Epithelial cell of esophagus (primary cell): ENCODE measurements around the gene SFTPA1.
"Not testable (repeated sequence)": the region's sequence is repeated elsewhere in the genome, so short reads cannot be mapped to it uniquely, and the experiment has no call there.

Experiments used
- DNase-seq: peaks from one replicate; pipeline ENCODE4 v3.0.0; 2010; ENCODE audit warnings: low read depth
- H3K4me3 ChIP-seq: 2 replicates; pipeline ENCODE4 v1.5.1; 2011; ENCODE audit warnings: mild to moderate bottlenecking, low read length, control low read depth
- TF ChIP-seq, protein P1 (sequence below): IDR thresholded peaks from 2 replicates; pipeline ENCODE4 v1.5.1; 2011; ENCODE audit warnings: low read depth, mild to moderate bottlenecking, low read length, control low read depth, inconsistent platforms; ENCODE audit not compliant: insufficient read depth; ENCODE audit errors: missing control alignments

SFTPA1 gene

GRCh38 chr10:79610601-79611191 is at the start of gene SFTPA1:
Gene SFTPA1 (plus strand): TSS chr10:79610939. CDS start chr10:79611826, 887 bp downstream.
- TF ChIP-seq, protein P1, sequence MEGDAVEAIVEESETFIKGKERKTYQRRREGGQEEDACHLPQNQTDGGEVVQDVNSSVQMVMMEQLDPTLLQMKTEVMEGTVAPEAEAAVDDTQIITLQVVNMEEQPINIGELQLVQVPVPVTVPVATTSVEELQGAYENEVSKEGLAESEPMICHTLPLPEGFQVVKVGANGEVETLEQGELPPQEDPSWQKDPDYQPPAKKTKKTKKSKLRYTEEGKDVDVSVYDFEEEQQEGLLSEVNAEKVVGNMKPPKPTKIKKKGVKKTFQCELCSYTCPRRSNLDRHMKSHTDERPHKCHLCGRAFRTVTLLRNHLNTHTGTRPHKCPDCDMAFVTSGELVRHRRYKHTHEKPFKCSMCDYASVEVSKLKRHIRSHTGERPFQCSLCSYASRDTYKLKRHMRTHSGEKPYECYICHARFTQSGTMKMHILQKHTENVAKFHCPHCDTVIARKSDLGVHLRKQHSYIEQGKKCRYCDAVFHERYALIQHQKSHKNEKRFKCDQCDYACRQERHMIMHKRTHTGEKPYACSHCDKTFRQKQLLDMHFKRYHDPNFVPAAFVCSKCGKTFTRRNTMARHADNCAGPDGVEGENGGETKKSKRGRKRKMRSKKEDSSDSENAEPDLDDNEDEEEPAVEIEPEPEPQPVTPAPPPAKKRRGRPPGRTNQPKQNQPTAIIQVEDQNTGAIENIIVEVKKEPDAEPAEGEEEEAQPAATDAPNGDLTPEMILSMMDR, result no peak
- H3K4me3 ChIP-seq, result no peak within 1 kb of the TSS
- no peak for DNase-seq

DNA sequence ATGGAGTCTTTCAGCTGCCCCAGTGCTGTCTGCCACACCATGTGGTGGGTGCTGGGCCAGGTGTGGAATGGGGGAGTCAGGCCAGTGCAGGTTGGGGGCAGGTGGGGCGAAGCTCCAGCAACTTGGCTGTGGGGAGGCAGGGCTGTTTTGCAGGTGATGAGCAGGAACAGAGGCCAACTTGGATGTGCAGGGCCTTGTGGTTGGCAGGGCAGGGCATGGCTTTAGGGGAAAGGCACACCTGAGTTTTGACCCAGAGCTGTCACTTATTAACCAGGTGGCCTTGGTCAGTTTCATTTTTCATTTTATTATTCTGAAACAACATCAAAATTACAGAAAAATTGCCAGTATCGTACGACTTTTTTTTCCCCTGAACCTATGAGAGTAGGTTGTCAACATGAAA is 49.5 kb upstream of the SFTPA1 start:
- DNase-seq, result no peak
- TF ChIP-seq, protein P1, result no peak
- no peak overlapping the region for H3K4me3 ChIP-seq

- DNase-seq, result peak; percentile 69
- no peak overlapping the region for H3K4me3 ChIP-seq
These were observed 48.5 kb upstream of the SFTPA1 start for GRCh38 chr10:79562135-79562756.

DNA sequence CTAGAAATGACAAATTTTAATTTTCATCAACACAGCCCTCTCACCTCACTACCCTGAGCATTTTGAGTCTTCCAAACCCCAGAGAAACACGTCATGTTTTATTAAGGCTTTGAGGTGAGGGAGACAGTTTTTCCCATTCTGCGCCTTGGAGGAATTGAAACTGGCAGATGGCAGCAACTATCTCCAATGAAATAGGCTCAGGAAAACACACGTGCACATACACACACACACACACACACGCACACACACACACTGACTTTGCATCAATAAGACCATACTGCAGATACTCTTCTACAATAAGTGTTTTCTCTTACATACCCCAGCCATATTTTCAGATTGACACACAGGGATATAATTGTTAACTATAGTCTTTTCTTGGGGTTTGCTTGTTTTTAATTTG is 47.3 kb upstream of the SFTPA1 start:
- DNase-seq, result no peak
- TF ChIP-seq, protein P1, result no peak
- no peak overlapping the region for H3K4me3 ChIP-seq

More at GRCh38 chr10:79562135-79562756, 48.5 kb upstream of the SFTPA1 start:
- TF ChIP-seq, protein P1, result peak; percentile 95

DNA sequence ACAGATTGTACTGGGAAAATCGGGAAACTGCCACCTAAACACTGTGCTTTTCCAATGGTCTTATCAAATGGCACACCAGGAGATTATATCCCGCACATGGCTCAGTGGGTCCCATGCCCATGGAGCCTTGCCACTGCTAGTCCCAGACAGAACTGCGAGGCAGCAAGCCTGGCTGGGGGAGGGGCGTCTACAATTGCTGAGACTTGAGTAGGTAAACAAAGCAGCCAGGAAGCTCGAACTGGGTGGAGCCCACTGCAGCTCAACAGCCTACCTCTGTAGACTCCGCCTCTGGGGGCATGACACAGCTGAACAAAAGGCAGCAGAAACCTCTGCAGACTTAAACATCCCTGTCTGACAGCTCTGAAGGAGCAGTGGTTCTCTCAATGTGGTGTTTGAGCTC is 40.1 kb upstream of the SFTPA1 start:
- not testable (repeated sequence) for H3K4me3 ChIP-seq, DNase-seq

DNA sequence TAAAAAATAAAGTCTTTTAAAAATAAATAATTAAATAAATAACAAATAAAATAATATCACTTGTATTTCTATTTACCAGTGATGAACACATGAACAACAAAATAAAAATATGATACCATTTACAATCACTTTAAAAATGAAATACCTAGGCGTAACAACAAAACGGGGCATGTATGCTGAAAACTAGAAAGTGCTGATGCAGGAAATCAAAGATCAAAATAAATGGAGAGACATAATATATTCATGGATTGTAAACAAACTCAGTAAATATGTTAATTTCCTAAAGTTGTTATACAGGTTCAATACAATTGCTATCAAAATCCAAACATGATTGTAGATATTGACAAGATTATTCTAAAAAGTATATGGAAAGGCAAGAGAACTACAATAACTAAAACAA is 31.4 kb upstream of the SFTPA1 start:
- DNase-seq, result no peak
- TF ChIP-seq, protein P1, result no peak
- H3K4me3 ChIP-seq, result no peak overlapping the region

DNA sequence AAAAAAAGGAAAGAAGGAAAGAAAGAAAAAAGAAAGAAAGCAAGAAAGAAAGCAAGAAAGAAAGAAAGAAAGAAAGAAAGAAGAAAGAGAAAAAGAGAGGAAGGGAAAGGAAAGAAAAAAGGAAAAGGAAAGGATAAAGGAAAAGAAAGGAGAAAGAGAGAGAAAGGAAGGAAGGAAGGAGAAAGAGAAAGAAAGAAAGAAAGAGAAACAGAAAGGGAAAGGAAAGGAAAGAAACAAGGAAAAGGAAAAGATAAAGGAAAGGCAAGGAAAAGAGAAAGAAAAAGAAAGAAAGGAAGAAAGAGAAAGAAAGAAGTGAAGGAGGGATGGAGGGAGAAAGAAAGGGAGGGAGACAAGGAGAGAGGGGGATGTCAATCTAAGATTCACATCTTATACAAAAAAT is 29.7 kb upstream of the SFTPA1 start:
- no peak overlapping the region for H3K4me3 ChIP-seq
- TF ChIP-seq, protein P1, result no peak
- DNase-seq, result no peak
